ENCODE results near the gene NHEJ1. TPM values are rescaled to one million over a fixed set of nuclear protein-coding genes. Genes with fewer than 3 reads are reported as not detected.

NHEJ1 gene
- total and polyA plus RNA-seq, 2 of the 13 experiments (the other 11 are each of a cell fraction or from before 2014, with no cell fraction given): 30.0 to 30.7 TPM

- peak; percentile 71 for TF ChIP-seq ZBTB14 (CRISPR knock-in tag; IDR thresholded peaks at IDR 0.05)
- no peak for TF ChIP-seq ZNF282 (IDR thresholded peaks at IDR 0.05; ENCODE audit: partially characterized antibody)
- TF ChIP-seq ZNF256 (CRISPR knock-in tag; conservative IDR thresholded peaks at IDR 0.05): peak; percentile 51; the same call in 1 of the 2 replicates
- TF ChIP-seq FIP1L1 (IDR thresholded peaks at IDR 0.05; ENCODE audit: borderline replicate concordance, insufficient read depth, low read depth, low read length): peak; percentile 35; the same call in 1 of the 2 replicates
- peak; percentile 91 for TF ChIP-seq SPEN (CRISPR knock-in tag; IDR thresholded peaks at IDR 0.05; ENCODE audit: low read depth)
- TF ChIP-seq RNF2 (conservative IDR thresholded peaks at IDR 0.05; ENCODE audit: low read depth): peak; percentile 59; the same call in 1 of the 2 replicates
- TF ChIP-seq POGZ (CRISPR knock-in tag; IDR thresholded peaks at IDR 0.05): peak; percentile 64
- TF ChIP-seq FOXM1 (CRISPR knock-in tag; IDR thresholded peaks at IDR 0.05): no peak; the same call in 1 of the 2 replicates
- TF ChIP-seq ZNF770 (CRISPR knock-in tag; IDR thresholded peaks at IDR 0.05): peak; percentile 47; the same call in 1 of the 2 replicates
- TF ChIP-seq ARNTL (CRISPR knock-in tag; IDR thresholded peaks at IDR 0.05): no peak
- no peak for TF ChIP-seq FOXO1 (CRISPR knock-in tag; IDR thresholded peaks at IDR 0.05)
- peak; percentile 88 for TF ChIP-seq HDAC1 (CRISPR knock-in tag; IDR thresholded peaks at IDR 0.05)
- TF ChIP-seq KDM2A (CRISPR knock-in tag; IDR thresholded peaks at IDR 0.05; ENCODE audit: borderline replicate concordance, low read depth): peak; percentile 93
- TF ChIP-seq CSRNP1 (CRISPR knock-in tag; IDR thresholded peaks at IDR 0.05): peak; percentile 98
- TF ChIP-seq ZNF446 (CRISPR knock-in tag; IDR thresholded peaks at IDR 0.05): peak; percentile 78
- peak; percentile 87 for TF ChIP-seq SP4 (CRISPR knock-in tag; IDR thresholded peaks at IDR 0.05)
- TF ChIP-seq RFXAP (CRISPR knock-in tag; IDR thresholded peaks at IDR 0.05; ENCODE audit: borderline replicate concordance): peak; percentile 85
- TF ChIP-seq NFKBIZ (CRISPR knock-in tag; IDR thresholded peaks at IDR 0.05): peak; percentile 16; the same call in 1 of the 2 replicates
- no peak; the same call in 1 of the 2 replicates for TF ChIP-seq SRF (IDR thresholded peaks at IDR 0.05; ENCODE audit: low read depth, low read length)
- TF ChIP-seq ZNF501 (CRISPR knock-in tag; IDR thresholded peaks at IDR 0.05): peak; percentile 98
- 0 out of 2 replicates have a peak, but pooled peaks have one; percentile 79 for TF ChIP-seq CC2D1A (CRISPR knock-in tag; IDR thresholded peaks at IDR 0.05)
- peak; percentile 90 for TF ChIP-seq MEF2D (CRISPR knock-in tag; IDR thresholded peaks at IDR 0.05)
- no peak; the same call in 1 of the 2 replicates for TF ChIP-seq ZNF12 (CRISPR knock-in tag; IDR thresholded peaks at IDR 0.05)
- no peak for TF ChIP-seq TBP (CRISPR knock-in tag; IDR thresholded peaks at IDR 0.05)
- no peak for TF ChIP-seq ZNF383 (CRISPR knock-in tag; IDR thresholded peaks at IDR 0.05; ENCODE audit: borderline replicate concordance)
- peak; percentile 87 for TF ChIP-seq ZNF772 (CRISPR knock-in tag; IDR thresholded peaks at IDR 0.05)
Measured at GRCh38 chr2:219160186-219161017, at the start of gene NHEJ1 (continued).

Data from HepG2 (cell line).